Mesendoderm (in vitro differentiated cells): ENCODE data around the gene FOXJ1.

Experiments
- DNase-seq: peaks from one replicate; pipeline ENCODE4 v3.0.0; 2013
- H2AK5ac ChIP-seq: 2 replicates; pipeline ENCODE4 v1.6.1; 2013; ENCODE audit warnings: low read length, inconsistent platforms
- H2BK120ac ChIP-seq: 2 replicates; pipeline ENCODE4 v1.6.1; 2013; ENCODE audit warnings: low read depth, mild to moderate bottlenecking, low read length, moderate library complexity, mixed read lengths
- H2BK15ac ChIP-seq: replicated peaks from 2 replicates; pipeline ENCODE4 v1.6.1; 2013; ENCODE audit warnings: low read depth, mild to moderate bottlenecking, moderate library complexity
- H2BK5ac ChIP-seq: 2 replicates; pipeline ENCODE4 v1.6.1; 2013; ENCODE audit warnings: low read length, inconsistent platforms
- H3K18ac ChIP-seq: 2 replicates; pipeline ENCODE4 v1.6.1; 2013; ENCODE audit warnings: mild to moderate bottlenecking, low read length, mixed read lengths
- H3K23ac ChIP-seq: one replicate; pipeline ENCODE4 v1.6.1; 2013; ENCODE audit warnings: low read length
- H3K27ac ChIP-seq: 2 replicates; pipeline ENCODE4 v1.5.1; 2013; ENCODE audit warnings: low read depth, mild to moderate bottlenecking, inconsistent platforms, low read length, moderate library complexity
- H3K27me3 ChIP-seq: 2 replicates; pipeline ENCODE4 v1.6.1; 2013; ENCODE audit warnings: low read length, control low read depth, mild to moderate bottlenecking, inconsistent platforms; ENCODE audit not compliant: insufficient read depth, poor library complexity
- H3K36me3 ChIP-seq: 2 replicates; pipeline ENCODE4 v1.6.1; 2013; ENCODE audit warnings: low read length, inconsistent platforms; ENCODE audit not compliant: control insufficient read depth, insufficient read depth
- H3K4ac ChIP-seq: one replicate; pipeline ENCODE4 v1.6.1; 2013; ENCODE audit warnings: low read depth, mild to moderate bottlenecking, low read length, moderate library complexity
- H3K4me1 ChIP-seq: 2 replicates; pipeline ENCODE4 v1.6.1; 2013; ENCODE audit warnings: low read depth, low read length, inconsistent platforms; ENCODE audit not compliant: control insufficient read depth
- H3K4me2 ChIP-seq: 2 replicates; pipeline ENCODE4 v1.6.1; 2013; ENCODE audit warnings: low read length
- H3K4me3 ChIP-seq: 2 replicates; pipeline ENCODE4 v1.5.1; 2013; ENCODE audit warnings: mild to moderate bottlenecking, low read length
- H3K56ac ChIP-seq: one replicate; pipeline ENCODE4 v1.6.1; 2013; ENCODE audit warnings: low read length
- H3K79me1 ChIP-seq: 2 replicates; pipeline ENCODE4 v1.6.1; 2013; ENCODE audit warnings: low read length, inconsistent platforms
- H3K79me2 ChIP-seq: 2 replicates; pipeline ENCODE4 v1.6.1; 2013; ENCODE audit warnings: mild to moderate bottlenecking, low read length; ENCODE audit not compliant: control insufficient read depth, insufficient read depth
- H3K9ac ChIP-seq: 2 replicates; pipeline ENCODE4 v1.6.1; 2013; ENCODE audit warnings: low read length, inconsistent platforms
- H4K5ac ChIP-seq: one replicate; pipeline ENCODE4 v1.6.1; 2013; ENCODE audit warnings: low read length
- H4K8ac ChIP-seq: one replicate; pipeline ENCODE4 v1.6.1; 2013; ENCODE audit warnings: low read depth, mild to moderate bottlenecking, control low read depth, low read length, moderate library complexity
- WGBS: extraction: QIAGEN DNeasy Blood & Tissue Kit; methylation state at CpG from one replicate; pipeline ENCODE4 v1.1.7; 2013; ENCODE audit warnings: low lambda C conversion rate, missing lambda C conversion rate; ENCODE audit not compliant: insufficient coverage; ENCODE audit errors: extremely low coverage; 5-methylcytosine and 5-hydroxymethylcytosine counted together

The FOXJ1 gene

GRCh38 chr17:76137001-76137350 lies 4.1 kb downstream of the FOXJ1 start:
- DNase-seq: no peak
- Histone ChIP-seq H3K4me3 (no peak overlapping the region), H3K4ac (no peak overlapping the region)

GRCh38 chr17:76136276-76137000 lies 4.6 kb downstream of the FOXJ1 start:
- H3K27me3 ChIP-seq: peaks cover 73% of the 10 kb centered on the region
- no peak overlapping the region for H3K4me2 ChIP-seq
- no peak overlapping the region for H3K23ac ChIP-seq
- no peak overlapping the region for H3K4me3 ChIP-seq
- no peak overlapping the region for H2AK5ac ChIP-seq
- no peak overlapping the region for H3K56ac ChIP-seq
- H3K9ac ChIP-seq: no peak overlapping the region
- H3K79me2 ChIP-seq: no peaks in the 10 kb centered on the region
- H4K5ac ChIP-seq: no peak overlapping the region
- no peak overlapping the region for H3K27ac ChIP-seq
- H3K79me1 ChIP-seq: no peaks in the 10 kb centered on the region
- no peak overlapping the region for H3K4ac ChIP-seq
- no peaks in the 10 kb centered on the region for H3K36me3 ChIP-seq
- no peak overlapping the region for H2BK120ac ChIP-seq
- no peaks in the 10 kb centered on the region for H3K4me1 ChIP-seq
- H2BK5ac ChIP-seq: no peak overlapping the region
- no peak overlapping the region for H4K8ac ChIP-seq
- no peak overlapping the region for H3K18ac ChIP-seq
- DNase-seq: no peak
- no CpG with 5 or more reads among the region's 16 CpGs for WGBS
- H2BK15ac ChIP-seq: no peak overlapping the region

More at GRCh38 chr17:76137001-76137350, 4.1 kb downstream of the FOXJ1 start:
- Histone ChIP-seq H3K4me1 (no peaks in the 10 kb centered on the region), H3K79me1 (no peaks in the 10 kb centered on the region), H2BK5ac (no peak overlapping the region), H4K8ac (no peak overlapping the region), H3K79me2 (no peaks in the 10 kb centered on the region), H3K27ac (no peak overlapping the region), H3K27me3 (peaks cover 73% of the 10 kb centered on the region), H3K56ac (no peak overlapping the region), H4K5ac (no peak overlapping the region), H3K18ac (no peak overlapping the region), H3K36me3 (no peaks in the 10 kb centered on the region), H2BK15ac (no peak overlapping the region), H3K4me2 (no peak overlapping the region), H2AK5ac (no peak overlapping the region), H2BK120ac (no peak overlapping the region), H3K23ac (no peak overlapping the region), H3K9ac (no peak overlapping the region)
- no CpG with 5 or more reads among the region's 7 CpGs for WGBS

- peak overlapping the region; percentile 45 for H3K23ac ChIP-seq
- H3K27me3 ChIP-seq: peaks cover 77% of the 10 kb centered on the region
- H2BK5ac ChIP-seq: no peak overlapping the region
- no peak overlapping the region for H3K18ac ChIP-seq
- WGBS: no CpG with 5 or more reads among the region's 8 CpGs
- no peak overlapping the region for H3K27ac ChIP-seq
- no peak overlapping the region for H3K4ac ChIP-seq
- no peak overlapping the region for H2AK5ac ChIP-seq
- no peak overlapping the region for H3K4me2 ChIP-seq
- H3K79me2 ChIP-seq: no peaks in the 10 kb centered on the region
- no peak overlapping the region for H3K4me3 ChIP-seq
- no peak overlapping the region for H4K8ac ChIP-seq
- no peak overlapping the region for H4K5ac ChIP-seq
- H3K4me1 ChIP-seq: no peaks in the 10 kb centered on the region
- H3K9ac ChIP-seq: no peak overlapping the region
- no peak overlapping the region for H2BK120ac ChIP-seq
- H2BK15ac ChIP-seq: no peak overlapping the region
- no peak overlapping the region for H3K56ac ChIP-seq
- no peaks in the 10 kb centered on the region for H3K79me1 ChIP-seq
- no peaks in the 10 kb centered on the region for H3K36me3 ChIP-seq
- no peak for DNase-seq
Measured at GRCh38 chr17:76135810-76136188, 5.2 kb downstream of the FOXJ1 start.

GRCh38 chr17:76134911-76135809 lies 5.9 kb downstream of the FOXJ1 start:
- no peaks in the 10 kb centered on the region for H3K36me3 ChIP-seq
- peaks cover 77% of the 10 kb centered on the region for H3K27me3 ChIP-seq
- H3K79me2 ChIP-seq: no peaks in the 10 kb centered on the region
- no peak overlapping the region for H3K4ac ChIP-seq
- H2AK5ac ChIP-seq: no peak overlapping the region
- H3K23ac ChIP-seq: peak overlapping the region; percentile 45
- H4K8ac ChIP-seq: no peak overlapping the region
- H2BK120ac ChIP-seq: no peak overlapping the region
- no peak overlapping the region for H2BK5ac ChIP-seq
- H3K4me2 ChIP-seq: no peak overlapping the region
- no peak overlapping the region for H3K56ac ChIP-seq
- no peaks in the 10 kb centered on the region for H3K4me1 ChIP-seq
- H3K4me3 ChIP-seq: no peak overlapping the region
- DNase-seq: no peak
- no peak overlapping the region for H3K9ac ChIP-seq
- no peak overlapping the region for H4K5ac ChIP-seq
- no peak overlapping the region for H3K27ac ChIP-seq
- H3K79me1 ChIP-seq: no peaks in the 10 kb centered on the region
- WGBS: no CpG with 5 or more reads among the region's 22 CpGs
- H3K18ac ChIP-seq: no peak overlapping the region
- no peak overlapping the region for H2BK15ac ChIP-seq

DNA sequence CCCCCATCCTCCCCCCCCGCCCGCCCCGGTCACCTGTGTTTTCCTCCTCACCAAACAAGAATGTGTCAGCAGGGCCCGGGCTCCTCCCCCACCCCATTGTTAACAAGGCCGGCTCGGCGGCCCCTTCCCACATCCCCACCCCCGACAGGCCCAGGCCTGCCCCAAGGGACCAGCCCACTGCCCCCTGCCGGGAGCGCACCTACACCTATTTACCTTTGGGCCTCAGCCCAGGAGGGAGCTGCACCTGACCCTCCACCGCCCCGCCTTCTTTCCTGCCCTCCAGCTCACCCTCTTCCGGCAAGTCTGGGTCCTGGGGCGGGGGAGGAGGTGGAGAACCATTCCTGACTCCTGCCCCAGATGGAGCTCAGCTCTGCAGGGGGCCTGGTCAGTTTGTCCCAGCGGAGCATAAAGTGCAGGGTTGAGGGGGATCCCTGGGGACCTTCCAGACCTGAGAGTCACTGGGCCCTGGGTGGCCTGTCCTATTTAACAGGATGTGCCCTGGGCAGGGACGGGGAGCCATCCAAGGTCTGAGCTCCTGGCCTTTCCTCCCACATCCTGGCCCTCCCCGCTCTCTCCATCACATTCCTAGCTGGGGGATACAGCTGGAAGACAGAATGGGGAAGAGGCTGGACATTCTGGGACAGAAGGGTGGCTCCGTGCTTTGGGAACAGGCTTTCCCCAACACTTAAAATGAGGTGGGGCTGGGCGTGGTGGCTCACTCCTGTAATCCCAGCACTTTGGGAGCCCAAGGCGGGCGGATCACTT lies 8.3 kb downstream of the FOXJ1 start:
- Histone ChIP-seq H3K27me3 (peaks cover 56% of the 10 kb centered on the region), H3K79me2 (no peaks in the 10 kb centered on the region), H3K56ac (no peak overlapping the region), H2BK120ac (no peak overlapping the region), H3K4me1 (no peaks in the 10 kb centered on the region), H3K4me3 (no peak overlapping the region), H3K23ac (no peak overlapping the region), H2BK5ac (no peak overlapping the region), H3K27ac (no peak overlapping the region), H3K18ac (no peak overlapping the region), H3K9ac (no peak overlapping the region), H4K5ac (no peak overlapping the region), H3K79me1 (no peaks in the 10 kb centered on the region), H2BK15ac (no peak overlapping the region), H3K4ac (no peak overlapping the region), H3K4me2 (no peak overlapping the region), H2AK5ac (no peak overlapping the region), H4K8ac (no peak overlapping the region), H3K36me3 (no peaks in the 10 kb centered on the region)
- WGBS: no CpG with 5 or more reads among the region's 21 CpGs
- peak; percentile 71 for DNase-seq
